SJSA1 (cell line): ENCODE data around the gene CDC34. TPM values are rescaled to one million over a fixed set of nuclear protein-coding genes. Genes with fewer than 3 reads are reported as not detected.

Source experiments
- DNase-seq, 2 experiments: peaks; one replicate each; pipeline ENCODE4 v3.0.0-alpha.2; 2015 to 2020; ENCODE audit warnings: low spot score in 2 of 2, low read depth in 1 of 2
- H3K27ac ChIP-seq: fragments of 250-450 bp; sonication (Bioruptor Pico); 2 replicates; pipeline ENCODE4 v1.5.1; 2020; ENCODE audit warnings: mild to moderate bottlenecking, moderate library complexity
- H3K27me3 ChIP-seq: fragments of 250-450 bp; sonication (Bioruptor Pico); replicated peaks from 2 replicates; pipeline ENCODE4 v1.5.1; 2020; ENCODE audit warnings: mild to moderate bottlenecking, moderate library complexity
- H3K36me3 ChIP-seq: fragments of 250-450 bp; sonication (Bioruptor Pico); 2 replicates; pipeline ENCODE4 v1.5.1; 2020; ENCODE audit warnings: mild to moderate bottlenecking
- H3K4me1 ChIP-seq: fragments of 250-450 bp; sonication (Bioruptor Pico); replicated peaks from 2 replicates; pipeline ENCODE4 v1.6.1; 2021; ENCODE audit warnings: mild to moderate bottlenecking
- H3K4me3 ChIP-seq: fragments of 250-450 bp; sonication (Bioruptor Pico); 2 replicates; pipeline ENCODE4 v1.5.1; 2020; ENCODE audit warnings: mild to moderate bottlenecking
- H3K9me3 ChIP-seq: fragments of 250-450 bp; sonication (Bioruptor Pico); replicated peaks from 2 replicates; pipeline ENCODE4 v1.5.1; 2020; ENCODE audit warnings: mild to moderate bottlenecking
- total RNA-seq: library from RNA; depleted of rRNA; stranded (reverse); fragments of >200 nt; shearing (Covaris generic); gene quantifications from 2 replicates; pipeline ENCODE4 v1.2.3, GENCODE V29; 2014

CDC34 gene
- total RNA-seq, 1 experiment from 2014 or later: 62.1 TPM

DNA sequence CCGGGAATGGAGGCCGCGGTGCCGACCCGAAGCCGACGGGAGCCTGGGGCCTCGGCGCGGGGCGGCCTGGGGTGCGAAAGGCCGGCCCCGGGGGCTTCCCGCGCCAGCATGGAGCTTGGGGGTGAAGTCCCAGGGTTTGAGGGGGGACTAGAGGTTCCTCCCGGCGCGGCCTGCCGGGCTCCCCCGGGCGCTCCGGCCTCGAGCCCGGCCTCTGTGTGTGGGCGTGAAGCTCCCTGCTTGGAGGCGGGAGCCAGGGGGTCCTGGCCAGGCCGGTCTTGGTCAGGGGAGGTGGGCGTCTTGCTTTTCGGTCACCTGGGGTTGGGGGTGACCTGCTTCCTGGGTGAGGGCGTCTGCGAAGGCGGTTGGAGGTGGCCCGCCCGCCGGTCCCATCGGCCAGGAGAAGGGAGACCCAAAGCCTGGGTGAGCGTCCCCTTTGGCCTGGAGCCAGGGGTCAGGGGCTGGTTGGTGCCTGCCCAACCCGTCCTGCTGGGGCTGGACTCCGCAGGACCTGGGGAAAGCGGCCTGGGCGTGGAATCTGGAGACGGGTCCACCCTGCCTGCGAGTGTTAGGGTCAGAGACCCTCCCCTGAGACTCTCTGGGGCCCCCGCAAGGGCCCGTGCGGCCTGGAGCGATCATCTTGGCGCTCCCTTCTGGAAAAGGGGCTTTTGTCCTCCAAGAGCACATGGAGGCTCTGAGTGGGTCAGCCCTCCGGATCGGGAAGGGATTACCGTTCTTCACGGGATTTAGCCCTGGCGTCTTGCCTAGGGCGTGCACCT, 41.4 kb downstream of the CDC34 start:
- H3K27me3 ChIP-seq: no peaks in the 10 kb centered on the region
- H3K36me3 ChIP-seq: peaks cover 23% of the 10 kb centered on the region
- DNase-seq: peak in 1 of 2 experiments; percentile 49
- peak overlapping the region; percentile 55 for H3K27ac ChIP-seq
- H3K4me3 ChIP-seq: peak overlapping the region; percentile 92
- peaks cover 27% of the 10 kb centered on the region for H3K4me1 ChIP-seq
- H3K9me3 ChIP-seq: 0 out of 2 replicates have a peak, but pooled peaks cover 2% of the 10 kb centered on the region

GRCh38 chr19:573519-573825, 41.9 kb downstream of the CDC34 start:
- H3K27ac ChIP-seq: no peak overlapping the region

GRCh38 chr19:574658-575526, 43.3 kb downstream of the CDC34 start:
- DNase-seq: no peak
- Histone ChIP-seq H3K36me3 (peaks cover 40% of the 10 kb centered on the region), H3K27ac (no peak overlapping the region), H3K27me3 (no peaks in the 10 kb centered on the region), H3K4me3 (no peak overlapping the region), H3K4me1 (peaks cover 27% of the 10 kb centered on the region), H3K9me3 (0 out of 2 replicates have a peak, but pooled peaks cover 2% of the 10 kb centered on the region)

More at GRCh38 chr19:573519-573825, 41.9 kb downstream of the CDC34 start:
- Histone ChIP-seq H3K36me3 (peaks cover 28% of the 10 kb centered on the region), H3K4me1 (peaks cover 27% of the 10 kb centered on the region), H3K27me3 (no peaks in the 10 kb centered on the region), H3K4me3 (peak overlapping the region; percentile 92), H3K9me3 (0 out of 2 replicates have a peak, but pooled peaks cover 2% of the 10 kb centered on the region)
- DNase-seq: no peak

DNA sequence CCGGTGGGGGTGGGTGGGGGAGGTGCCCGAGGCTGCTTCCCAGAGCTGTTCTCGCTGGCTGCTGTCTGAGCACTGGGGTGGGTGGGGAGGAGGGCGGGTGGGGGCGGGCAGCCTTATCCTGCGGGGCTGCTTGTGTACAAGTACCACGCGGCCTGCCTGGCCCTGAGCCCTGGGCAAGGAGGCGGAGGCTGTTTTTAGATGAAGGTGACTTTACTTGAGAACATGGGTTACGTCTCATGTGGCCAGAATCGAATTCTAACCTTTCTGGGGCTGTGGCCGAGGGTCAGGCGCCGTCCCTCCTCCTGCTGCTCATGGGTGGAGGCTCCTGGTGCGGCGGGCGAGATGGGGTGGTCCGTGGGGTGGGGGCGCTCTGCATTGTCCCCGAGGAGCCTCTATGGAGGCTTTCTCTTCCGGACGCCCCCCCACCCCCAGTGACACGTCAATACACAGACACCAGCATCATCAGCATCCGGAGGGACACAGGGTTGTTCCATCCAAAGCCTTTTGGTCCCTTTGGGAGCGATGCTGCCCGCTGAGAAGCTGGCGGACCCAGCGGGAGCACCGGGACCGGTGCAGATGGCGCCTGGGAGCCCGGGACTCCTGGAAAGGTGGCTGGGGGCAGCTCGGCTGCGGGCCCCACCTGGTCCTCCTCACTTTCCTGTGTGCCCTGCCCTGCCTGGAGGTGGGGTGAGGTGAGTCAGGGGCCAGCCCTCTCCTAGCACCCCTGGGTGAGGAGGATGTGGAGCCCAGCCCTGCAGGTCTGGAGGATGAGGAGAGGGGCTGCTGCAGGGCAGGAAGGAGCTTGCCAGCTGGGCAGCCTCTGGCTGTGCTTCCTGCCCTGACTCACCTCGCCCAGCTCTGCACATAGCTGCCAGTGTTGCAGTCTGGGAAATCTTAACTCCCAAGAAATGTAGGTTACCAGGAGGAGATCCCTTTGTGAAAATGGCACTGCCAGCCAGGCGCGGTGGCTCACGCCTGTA, 44.3 kb downstream of the CDC34 start:
- no peaks in the 10 kb centered on the region for H3K27me3 ChIP-seq
- peaks cover 47% of the 10 kb centered on the region for H3K36me3 ChIP-seq
- no peak for DNase-seq
- peaks cover 26% of the 10 kb centered on the region for H3K4me1 ChIP-seq
- no peak overlapping the region for H3K27ac ChIP-seq
- no peak overlapping the region for H3K4me3 ChIP-seq
- no peaks in the 10 kb centered on the region for H3K9me3 ChIP-seq

- no peak for DNase-seq
- Histone ChIP-seq H3K36me3 (peaks cover 55% of the 10 kb centered on the region), H3K4me1 (peaks cover 17% of the 10 kb centered on the region), H3K27me3 (no peaks in the 10 kb centered on the region), H3K27ac (no peak overlapping the region), H3K4me3 (no peak overlapping the region), H3K9me3 (no peaks in the 10 kb centered on the region)
Observed at GRCh38 chr19:576768-577438, 45.3 kb downstream of the CDC34 start.

- Histone ChIP-seq H3K9me3 (no peaks in the 10 kb centered on the region), H3K27me3 (no peaks in the 10 kb centered on the region), H3K27ac (no peak overlapping the region), H3K36me3 (peaks cover 56% of the 10 kb centered on the region), H3K4me3 (no peak overlapping the region), H3K4me1 (peaks cover 17% of the 10 kb centered on the region)
- DNase-seq: no peak
Observed at GRCh38 chr19:577439-578392, 46.2 kb downstream of the CDC34 start.

GRCh38 chr19:579111-579841, 47.7 kb downstream of the CDC34 start:
- DNase-seq: no peak
- H3K4me3 ChIP-seq: no peak overlapping the region
- peaks cover 69% of the 10 kb centered on the region for H3K36me3 ChIP-seq
- no peak overlapping the region for H3K27ac ChIP-seq
- 0 out of 2 replicates have a peak, but pooled peaks cover 11% of the 10 kb centered on the region for H3K4me1 ChIP-seq
- no peaks in the 10 kb centered on the region for H3K9me3 ChIP-seq
- H3K27me3 ChIP-seq: no peaks in the 10 kb centered on the region

DNA sequence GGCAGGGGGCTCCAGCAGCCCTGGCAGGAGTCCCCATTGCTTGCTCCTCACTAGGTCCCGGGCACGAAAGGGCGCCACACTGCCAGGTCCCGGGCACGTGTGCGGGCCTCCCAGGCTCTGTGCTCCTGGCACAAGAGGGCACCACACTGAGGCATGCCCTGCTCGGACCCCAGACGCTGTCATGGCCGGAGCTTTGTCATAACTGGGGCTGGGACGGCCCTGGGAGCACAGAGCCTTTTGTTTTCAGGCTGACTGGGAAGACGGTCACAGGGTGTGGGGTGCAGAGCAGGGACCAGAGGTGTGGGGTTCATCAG, 48.2 kb downstream of the CDC34 start:
- peaks cover 68% of the 10 kb centered on the region for H3K36me3 ChIP-seq
- no peak overlapping the region for H3K27ac ChIP-seq
- H3K4me3 ChIP-seq: no peak overlapping the region
- no peak for DNase-seq
- no peaks in the 10 kb centered on the region for H3K9me3 ChIP-seq
- no peaks in the 10 kb centered on the region for H3K27me3 ChIP-seq
- H3K4me1 ChIP-seq: 0 out of 2 replicates have a peak, but pooled peaks cover 10% of the 10 kb centered on the region

DNA sequence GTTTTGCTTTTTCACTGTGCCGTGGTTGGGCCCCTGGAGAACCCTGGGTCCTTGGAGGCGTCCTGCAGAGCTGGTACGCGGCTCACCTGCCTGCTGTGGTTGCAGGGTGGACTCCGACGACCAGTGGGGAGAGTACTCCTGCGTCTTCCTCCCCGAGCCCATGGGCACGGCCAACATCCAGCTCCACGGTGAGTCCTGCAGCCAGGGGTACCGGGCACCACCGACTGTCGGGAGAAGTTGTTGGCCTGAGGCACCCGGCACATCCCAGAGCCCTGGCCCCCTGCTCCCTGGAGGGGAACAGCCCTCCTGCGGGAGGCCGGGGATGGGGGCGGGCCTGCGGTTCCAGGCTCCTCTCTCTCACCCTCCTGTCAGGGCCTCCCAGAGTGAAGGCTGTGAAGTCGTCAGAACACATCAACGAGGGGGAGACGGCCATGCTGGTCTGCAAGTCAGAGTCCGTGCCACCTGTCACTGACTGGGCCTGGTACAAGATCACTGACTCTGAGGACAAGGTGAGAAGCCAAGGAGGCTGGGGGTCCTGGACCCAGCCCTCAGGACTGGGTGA, 48.8 kb downstream of the CDC34 start:
- Histone ChIP-seq H3K4me3 (no peak overlapping the region), H3K4me1 (0 out of 2 replicates have a peak, but pooled peaks cover 8% of the 10 kb centered on the region), H3K27me3 (no peaks in the 10 kb centered on the region), H3K36me3 (peaks cover 66% of the 10 kb centered on the region), H3K27ac (no peak overlapping the region), H3K9me3 (no peaks in the 10 kb centered on the region)
- no peak for DNase-seq

DNA sequence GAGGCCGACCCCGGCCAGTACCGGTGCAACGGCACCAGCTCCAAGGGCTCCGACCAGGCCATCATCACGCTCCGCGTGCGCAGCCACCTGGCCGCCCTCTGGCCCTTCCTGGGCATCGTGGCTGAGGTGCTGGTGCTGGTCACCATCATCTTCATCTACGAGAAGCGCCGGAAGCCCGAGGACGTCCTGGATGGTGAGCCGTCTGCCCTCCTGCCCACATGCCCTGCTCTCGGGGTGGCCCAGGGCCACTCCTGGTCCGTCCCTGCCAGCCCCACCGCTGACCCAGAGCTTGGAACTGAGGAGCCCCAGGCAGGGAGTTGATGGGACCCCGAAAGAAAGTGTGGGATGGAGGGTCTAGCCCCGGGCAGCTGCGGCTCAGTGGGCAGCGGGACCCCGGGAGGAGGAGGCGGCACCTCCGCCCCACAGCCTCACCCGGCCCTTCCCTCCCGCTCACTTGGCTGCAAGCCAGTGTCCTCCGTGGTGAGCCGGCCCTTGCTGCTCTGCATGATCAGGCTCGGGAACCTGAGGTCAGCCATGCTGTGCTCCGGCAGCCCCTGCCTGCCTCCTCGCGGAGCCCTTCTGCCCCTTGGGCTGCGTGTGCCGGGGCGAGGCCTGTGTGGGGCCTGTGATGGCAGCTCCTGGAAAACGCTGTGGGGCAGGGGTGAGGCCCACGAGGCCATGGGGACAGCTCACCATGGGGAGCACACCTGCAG, 50.0 kb downstream of the CDC34 start:
- no peaks in the 10 kb centered on the region for H3K27me3 ChIP-seq
- no peak overlapping the region for H3K4me3 ChIP-seq

More for the DNA sequence above, 50.0 kb downstream of the CDC34 start:
- Histone ChIP-seq H3K9me3 (no peaks in the 10 kb centered on the region), H3K4me1 (peaks cover 9% of the 10 kb centered on the region), H3K27ac (no peak overlapping the region), H3K36me3 (peaks cover 61% of the 10 kb centered on the region)
- DNase-seq: no peak
